ENCODE measurements around the gene MMP10.

GRCh38 chr11:102806296-102806695 is 25.9 kb upstream of the MMP10 start:
- TF ChIP-seq, protein P1, sequence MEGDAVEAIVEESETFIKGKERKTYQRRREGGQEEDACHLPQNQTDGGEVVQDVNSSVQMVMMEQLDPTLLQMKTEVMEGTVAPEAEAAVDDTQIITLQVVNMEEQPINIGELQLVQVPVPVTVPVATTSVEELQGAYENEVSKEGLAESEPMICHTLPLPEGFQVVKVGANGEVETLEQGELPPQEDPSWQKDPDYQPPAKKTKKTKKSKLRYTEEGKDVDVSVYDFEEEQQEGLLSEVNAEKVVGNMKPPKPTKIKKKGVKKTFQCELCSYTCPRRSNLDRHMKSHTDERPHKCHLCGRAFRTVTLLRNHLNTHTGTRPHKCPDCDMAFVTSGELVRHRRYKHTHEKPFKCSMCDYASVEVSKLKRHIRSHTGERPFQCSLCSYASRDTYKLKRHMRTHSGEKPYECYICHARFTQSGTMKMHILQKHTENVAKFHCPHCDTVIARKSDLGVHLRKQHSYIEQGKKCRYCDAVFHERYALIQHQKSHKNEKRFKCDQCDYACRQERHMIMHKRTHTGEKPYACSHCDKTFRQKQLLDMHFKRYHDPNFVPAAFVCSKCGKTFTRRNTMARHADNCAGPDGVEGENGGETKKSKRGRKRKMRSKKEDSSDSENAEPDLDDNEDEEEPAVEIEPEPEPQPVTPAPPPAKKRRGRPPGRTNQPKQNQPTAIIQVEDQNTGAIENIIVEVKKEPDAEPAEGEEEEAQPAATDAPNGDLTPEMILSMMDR (conservative IDR thresholded peaks at IDR 0.05; ENCODE audit: low read length) = no peak
- no peak for TF ChIP-seq EZH2phosphoT487 (IDR thresholded peaks at IDR 0.05; ENCODE audit: borderline replicate concordance, low read depth, low read length)

All from OCI-LY7 (cell line).